ENCODE measurements around the gene AP4M1.

The AP4M1 gene

GRCh38 chr7:100124301-100125230, 23.1 kb downstream of the AP4M1 start:
- Histone ChIP-seq H3K36me3 (peaks cover 0 to 27% (median 4%) of the 10 kb centered on the region in 3 donors), H3K27me3 (no peaks in the 10 kb centered on the region), H3K9me3 (no peaks in the 10 kb centered on the region), H3K4me1 (peaks cover 0 to 37% (median 18%) of the 10 kb centered on the region in 4 donors), H3K4me3 (no peak overlapping the region), H3K27ac (no peak overlapping the region)
- no peak for DNase-seq
- no peak for TF ChIP-seq CTCF (IDR thresholded peaks at IDR 0.05)
- intact Hi-C loops (cut with DNase I; ENCODE audit: low total_unique reads), result no loop called here

- Histone ChIP-seq H3K4me1 (peaks cover 0 to 35% (median 14%) of the 10 kb centered on the region in 4 donors), H3K9me3 (no peaks in the 10 kb centered on the region), H3K27me3 (no peaks in the 10 kb centered on the region), H3K36me3 (peaks cover 0 to 27% (median 4%) of the 10 kb centered on the region in 3 donors), H3K4me3 (peak overlapping the region; percentile 68 to 88), H3K27ac (peak overlapping the region; percentile 82 to 87)
- intact Hi-C loops (cut with DNase I; ENCODE audit: low total_unique reads), result loop anchor here (2.0 kb wide), 1 partner anchor 26 kb away; the partner anchor contains the start of genes AP4M1 and MCM7
- TF ChIP-seq CTCF (IDR thresholded peaks at IDR 0.05), result peak in 1 of 2 experiments; percentile 16
- DNase-seq, result no peak
Measured at GRCh38 chr7:100126239-100126930, 24.9 kb downstream of the AP4M1 start.

GRCh38 chr7:100126931-100127865, 25.8 kb downstream of the AP4M1 start, which contains the start of gene MBLAC1:
Gene MBLAC1, plus strand, starts transcription at chr7:100126967. Its CDS starts 429 bp downstream, at chr7:100127396.
- peak in 1 of 2 experiments; percentile 2 for TF ChIP-seq CTCF (IDR thresholded peaks at IDR 0.05)
- Histone ChIP-seq H3K4me1 (peaks cover 0 to 34% (median 15%) of the 10 kb centered on the region in 4 donors), H3K9me3 (no peaks in the 10 kb centered on the region), H3K36me3 (peaks cover 0 to 25% (median 4%) of the 10 kb centered on the region in 3 donors), H3K4me3 (peak within 1 kb of the TSS; percentile 68 to 88), H3K27me3 (no peaks in the 10 kb centered on the region), H3K27ac (peak within 1 kb of the TSS; percentile 82 to 87)
- peak; percentile 86 to 93 for DNase-seq
- intact Hi-C loops (cut with DNase I; ENCODE audit: low total_unique reads), result loop anchor here (2.0 kb wide), 1 partner anchor 26 kb away; the partner anchor contains the start of genes AP4M1 and MCM7

GRCh38 chr7:100127866-100128636, 26.6 kb downstream of the AP4M1 start:
- H3K27me3 ChIP-seq, result no peaks in the 10 kb centered on the region
- peaks cover 0 to 31% (median 15%) of the 10 kb centered on the region in 4 donors for H3K4me1 ChIP-seq
- no peak for DNase-seq
- peak overlapping the region; percentile 82 to 87 for H3K27ac ChIP-seq
- intact Hi-C loops (cut with DNase I; ENCODE audit: low total_unique reads), result loop anchor here (2.0 kb wide), 1 partner anchor 27 kb away; the partner anchor contains the start of genes AP4M1 and MCM7
- peaks cover 0 to 16% (median 4%) of the 10 kb centered on the region in 3 donors for H3K36me3 ChIP-seq
- TF ChIP-seq CTCF (IDR thresholded peaks at IDR 0.05), result no peak
- peak overlapping the region; percentile 68 to 88 for H3K4me3 ChIP-seq
- no peaks in the 10 kb centered on the region for H3K9me3 ChIP-seq
